ENCODE measurements around the gene CCDC86. TPM values are rescaled to one million over a fixed set of nuclear protein-coding genes. Genes with fewer than 3 reads are reported as not detected.

Gene CCDC86, protein sequence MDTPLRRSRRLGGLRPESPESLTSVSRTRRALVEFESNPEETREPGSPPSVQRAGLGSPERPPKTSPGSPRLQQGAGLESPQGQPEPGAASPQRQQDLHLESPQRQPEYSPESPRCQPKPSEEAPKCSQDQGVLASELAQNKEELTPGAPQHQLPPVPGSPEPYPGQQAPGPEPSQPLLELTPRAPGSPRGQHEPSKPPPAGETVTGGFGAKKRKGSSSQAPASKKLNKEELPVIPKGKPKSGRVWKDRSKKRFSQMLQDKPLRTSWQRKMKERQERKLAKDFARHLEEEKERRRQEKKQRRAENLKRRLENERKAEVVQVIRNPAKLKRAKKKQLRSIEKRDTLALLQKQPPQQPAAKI
- total RNA-seq, result 10 to 100 TPM in 1 of 4 donors, 1 to 10 TPM in 3; 7.4 to 23.0 (median 8.3) TPM

DNA sequence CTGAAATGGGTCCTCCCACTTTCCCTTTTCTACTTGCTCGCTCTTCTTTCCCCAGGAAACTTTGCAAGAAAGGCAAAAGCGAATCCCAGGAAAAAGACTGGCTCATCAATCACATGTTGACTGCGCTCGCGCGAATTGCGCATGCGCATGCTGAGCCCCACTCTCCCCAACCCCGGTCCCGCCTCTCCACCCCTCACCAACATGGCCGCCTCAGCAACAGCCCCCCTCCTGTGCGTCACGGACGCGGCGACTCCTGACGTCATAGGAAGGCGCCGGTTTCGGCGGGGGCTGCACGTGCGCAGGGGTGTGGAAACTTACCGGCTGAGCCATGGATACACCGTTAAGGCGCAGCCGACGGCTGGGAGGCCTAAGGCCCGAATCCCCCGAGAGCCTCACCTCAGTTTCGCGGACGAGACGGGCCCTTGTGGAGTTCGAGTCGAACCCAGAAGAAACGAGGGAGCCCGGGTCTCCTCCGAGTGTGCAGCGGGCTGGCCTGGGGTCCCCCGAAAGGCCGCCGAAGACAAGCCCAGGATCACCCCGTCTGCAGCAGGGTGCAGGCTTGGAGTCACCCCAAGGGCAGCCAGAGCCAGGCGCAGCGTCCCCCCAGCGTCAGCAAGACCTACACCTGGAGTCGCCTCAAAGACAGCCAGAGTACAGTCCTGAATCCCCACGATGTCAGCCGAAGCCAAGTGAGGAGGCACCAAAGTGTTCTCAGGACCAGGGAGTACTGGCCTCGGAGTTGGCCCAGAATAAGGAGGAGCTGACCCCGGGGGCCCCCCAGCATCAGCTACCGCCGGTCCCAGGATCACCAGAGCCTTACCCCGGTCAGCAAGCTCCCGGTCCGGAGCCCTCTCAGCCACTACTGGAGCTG, at the start of gene CCDC86:
Gene CCDC86 (plus strand): TSS at position 317 of the 871 bp plus-strand sequence. CDS start 12 bp downstream, at position 329.
- DNase-seq, result peak; percentile 98
- Histone ChIP-seq H3K4me1 (peaks cover 0 to 4% of the 10 kb centered on the region in 2 donors), H3K27me3 (no peaks in the 10 kb centered on the region), H3K36me3 (no peaks in the 10 kb centered on the region), H3K4me3 (peak within 1 kb of the TSS; percentile 83 to 90), H3K27ac (peak within 1 kb of the TSS; percentile 78), H3K9me3 (no peaks in the 10 kb centered on the region)
- intact Hi-C loops (cut with DNase I; ENCODE audit: low total_unique reads), result loop anchor here (5.0 kb wide), 1 partner anchor 70 kb away; the partner anchor contains the start of gene TMEM109
- TF ChIP-seq, protein P1, sequence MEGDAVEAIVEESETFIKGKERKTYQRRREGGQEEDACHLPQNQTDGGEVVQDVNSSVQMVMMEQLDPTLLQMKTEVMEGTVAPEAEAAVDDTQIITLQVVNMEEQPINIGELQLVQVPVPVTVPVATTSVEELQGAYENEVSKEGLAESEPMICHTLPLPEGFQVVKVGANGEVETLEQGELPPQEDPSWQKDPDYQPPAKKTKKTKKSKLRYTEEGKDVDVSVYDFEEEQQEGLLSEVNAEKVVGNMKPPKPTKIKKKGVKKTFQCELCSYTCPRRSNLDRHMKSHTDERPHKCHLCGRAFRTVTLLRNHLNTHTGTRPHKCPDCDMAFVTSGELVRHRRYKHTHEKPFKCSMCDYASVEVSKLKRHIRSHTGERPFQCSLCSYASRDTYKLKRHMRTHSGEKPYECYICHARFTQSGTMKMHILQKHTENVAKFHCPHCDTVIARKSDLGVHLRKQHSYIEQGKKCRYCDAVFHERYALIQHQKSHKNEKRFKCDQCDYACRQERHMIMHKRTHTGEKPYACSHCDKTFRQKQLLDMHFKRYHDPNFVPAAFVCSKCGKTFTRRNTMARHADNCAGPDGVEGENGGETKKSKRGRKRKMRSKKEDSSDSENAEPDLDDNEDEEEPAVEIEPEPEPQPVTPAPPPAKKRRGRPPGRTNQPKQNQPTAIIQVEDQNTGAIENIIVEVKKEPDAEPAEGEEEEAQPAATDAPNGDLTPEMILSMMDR (IDR thresholded peaks at IDR 0.05), result peak in 1 of 4 experiments; percentile 45
- TF ChIP-seq POLR2A (IDR thresholded peaks at IDR 0.05), result peak in 1 of 2 donors; percentile 39

DNA sequence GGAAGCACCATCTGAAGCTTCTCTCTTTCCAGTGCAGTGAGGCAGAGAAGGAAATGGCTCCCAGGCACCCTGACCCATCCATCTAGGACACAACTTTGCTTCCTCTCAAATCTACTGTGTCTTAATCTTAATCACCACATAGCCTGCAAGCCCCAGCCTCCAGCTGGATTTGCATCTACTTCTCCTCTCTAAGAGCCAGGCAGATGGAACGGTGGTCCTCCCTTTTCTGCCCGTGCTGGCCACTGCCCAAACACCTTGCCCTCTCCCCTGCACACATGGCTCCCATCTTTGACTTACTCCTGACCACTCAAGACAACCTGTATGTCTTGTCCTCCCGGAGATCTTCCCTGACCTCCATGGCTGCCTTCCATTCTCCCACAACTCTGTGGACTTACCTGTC, 49.4 kb upstream of the CCDC86 start:
- Histone ChIP-seq H3K27ac (no peak overlapping the region), H3K4me3 (no peak overlapping the region), H3K4me1 (no peaks in the 10 kb centered on the region), H3K27me3 (no peaks in the 10 kb centered on the region), H3K9me3 (no peaks in the 10 kb centered on the region), H3K36me3 (no peaks in the 10 kb centered on the region)
- TF ChIP-seq, protein P1 (IDR thresholded peaks at IDR 0.05), result no peak
- no peak for TF ChIP-seq POLR2A (IDR thresholded peaks at IDR 0.05)
- intact Hi-C loops (cut with DNase I; ENCODE audit: low total_unique reads), result no loop called here
- no peak for DNase-seq

DNA sequence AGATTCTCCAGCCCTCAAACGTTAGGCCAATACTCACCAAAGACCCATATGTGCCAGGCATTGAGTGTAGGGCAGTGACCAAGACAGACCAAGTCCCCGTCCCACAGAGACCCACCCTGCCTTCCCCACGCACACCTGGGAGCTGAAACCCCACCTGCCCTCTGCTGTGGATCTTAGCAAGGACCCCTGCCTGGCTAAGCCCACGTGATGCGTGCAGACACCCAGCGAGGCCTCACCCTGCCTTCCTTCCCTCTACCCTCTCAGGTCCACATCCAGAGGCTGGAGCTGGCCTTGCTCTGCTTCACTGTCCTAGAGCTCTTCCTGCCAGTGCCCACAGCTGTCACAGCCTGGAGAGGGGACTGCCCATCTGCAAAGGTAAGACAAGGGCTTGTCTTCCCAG, 46.6 kb upstream of the CCDC86 start:
- intact Hi-C loops (cut with DNase I; ENCODE audit: low total_unique reads), result no loop called here
- no peak for DNase-seq
- TF ChIP-seq, protein P1 (IDR thresholded peaks at IDR 0.05), result no peak

DNA sequence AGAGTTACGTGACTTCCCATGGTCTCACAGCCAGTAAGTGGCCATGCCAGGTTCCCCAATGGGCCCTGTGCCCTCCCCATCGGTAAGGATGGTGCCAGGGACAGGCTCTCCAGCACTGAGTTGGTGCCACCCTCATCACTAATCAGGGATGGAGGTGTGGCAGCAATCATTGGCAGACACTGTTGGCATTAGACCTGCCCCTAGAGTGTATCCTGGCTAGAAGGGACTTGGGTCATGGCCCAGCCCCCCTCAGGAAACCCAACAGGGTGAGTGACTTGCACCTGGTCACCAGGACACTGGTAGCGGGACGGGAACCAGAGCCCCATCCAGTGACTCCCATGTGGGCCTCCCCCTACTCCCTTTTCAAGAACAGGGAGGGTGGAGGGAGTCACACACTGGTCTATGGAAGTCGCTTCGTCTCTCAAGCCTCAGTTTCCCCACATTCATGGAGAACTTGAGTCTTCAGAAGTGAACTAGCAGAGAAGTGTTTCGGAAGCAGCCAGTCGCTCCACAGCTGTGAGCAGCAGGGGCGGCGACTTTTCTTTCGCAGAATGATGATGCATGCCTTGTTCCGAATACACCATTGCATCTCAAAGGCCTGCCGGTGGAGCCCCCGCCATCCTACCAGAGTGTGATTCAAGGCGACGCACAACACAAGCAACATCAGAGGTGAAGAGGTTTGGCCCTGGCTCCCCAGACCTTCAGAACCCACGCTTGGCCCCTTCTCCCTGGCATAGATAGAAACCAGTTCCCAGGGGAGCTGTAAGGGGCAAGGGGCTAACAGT, 43.9 kb upstream of the CCDC86 start:
- Histone ChIP-seq H3K27ac (no peak overlapping the region), H3K4me1 (no peaks in the 10 kb centered on the region), H3K36me3 (no peaks in the 10 kb centered on the region), H3K4me3 (no peak overlapping the region), H3K9me3 (no peaks in the 10 kb centered on the region), H3K27me3 (no peaks in the 10 kb centered on the region)
- TF ChIP-seq, protein P1 (IDR thresholded peaks at IDR 0.05), result no peak
- TF ChIP-seq POLR2A (IDR thresholded peaks at IDR 0.05), result no peak
- no peak for DNase-seq
- intact Hi-C loops (cut with DNase I; ENCODE audit: low total_unique reads), result no loop called here

More for the DNA sequence above, 46.6 kb upstream of the CCDC86 start:
- H3K36me3 ChIP-seq, result no peaks in the 10 kb centered on the region
- no peaks in the 10 kb centered on the region for H3K9me3 ChIP-seq
- no peaks in the 10 kb centered on the region for H3K27me3 ChIP-seq
- H3K4me3 ChIP-seq, result no peak overlapping the region
- no peaks in the 10 kb centered on the region for H3K4me1 ChIP-seq
- H3K27ac ChIP-seq, result no peak overlapping the region

Measured in uterus (tissue), 4 donors.